ENCODE data around the gene MSMO1. TPM values are rescaled to one million over a fixed set of nuclear protein-coding genes. Genes with fewer than 3 reads are reported as not detected.

Gene MSMO1
- total and polyA plus RNA-seq, 12 donors: 3.7 to 15.1 (median 9.0) TPM

DNA sequence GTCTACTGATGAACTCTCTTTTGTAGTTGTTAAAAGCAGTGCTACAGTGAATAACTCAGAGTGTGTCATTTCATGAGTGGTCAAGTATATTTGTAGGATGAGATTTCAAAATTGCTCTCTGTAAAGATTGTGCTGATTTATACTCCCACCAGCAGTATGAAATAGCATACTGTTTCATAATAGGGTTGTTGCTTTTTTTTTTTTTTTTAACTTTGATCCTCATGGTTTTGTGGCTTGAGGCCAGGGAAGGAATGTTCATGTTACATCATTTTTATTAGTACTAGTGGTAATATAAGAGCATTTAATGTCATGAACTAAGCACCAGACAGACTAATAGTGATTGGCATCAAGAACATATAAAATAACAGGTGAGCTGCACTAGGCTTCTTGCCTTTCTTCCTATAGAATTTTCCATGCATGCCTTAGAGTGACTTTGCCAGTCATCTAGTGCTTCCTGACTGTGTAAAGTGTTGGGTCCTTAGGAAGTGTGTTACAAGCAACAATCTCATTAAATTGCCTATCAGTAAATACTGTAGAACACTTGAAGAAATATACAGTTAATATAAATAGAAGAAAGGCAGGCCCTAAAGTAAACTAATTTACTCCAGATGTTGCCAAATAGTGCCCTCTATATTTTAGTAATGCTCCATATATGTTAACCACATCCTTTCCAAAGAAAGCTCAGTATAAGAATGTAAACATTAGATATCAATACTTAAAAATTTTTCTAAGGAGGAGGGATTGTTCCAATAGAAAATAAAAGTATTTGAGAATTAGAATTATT lies 38.6 kb upstream of the MSMO1 start:
- no peak for DNase-seq
- peak in 1 of 8 donors; percentile 58 for ATAC-seq
- Histone ChIP-seq H3K9me3 (no peaks in the 10 kb centered on the region), H3K4me1 (peaks cover 0 to 21% (median 0%) of the 10 kb centered on the region in 9 donors), H3K27ac (no peak overlapping the region), H3K27me3 (no peaks in the 10 kb centered on the region), H3K36me3 (peaks cover 0 to 6% (median 0%) of the 10 kb centered on the region in 9 donors), H3K4me3 (no peak overlapping the region)
- TF ChIP-seq, protein P1, sequence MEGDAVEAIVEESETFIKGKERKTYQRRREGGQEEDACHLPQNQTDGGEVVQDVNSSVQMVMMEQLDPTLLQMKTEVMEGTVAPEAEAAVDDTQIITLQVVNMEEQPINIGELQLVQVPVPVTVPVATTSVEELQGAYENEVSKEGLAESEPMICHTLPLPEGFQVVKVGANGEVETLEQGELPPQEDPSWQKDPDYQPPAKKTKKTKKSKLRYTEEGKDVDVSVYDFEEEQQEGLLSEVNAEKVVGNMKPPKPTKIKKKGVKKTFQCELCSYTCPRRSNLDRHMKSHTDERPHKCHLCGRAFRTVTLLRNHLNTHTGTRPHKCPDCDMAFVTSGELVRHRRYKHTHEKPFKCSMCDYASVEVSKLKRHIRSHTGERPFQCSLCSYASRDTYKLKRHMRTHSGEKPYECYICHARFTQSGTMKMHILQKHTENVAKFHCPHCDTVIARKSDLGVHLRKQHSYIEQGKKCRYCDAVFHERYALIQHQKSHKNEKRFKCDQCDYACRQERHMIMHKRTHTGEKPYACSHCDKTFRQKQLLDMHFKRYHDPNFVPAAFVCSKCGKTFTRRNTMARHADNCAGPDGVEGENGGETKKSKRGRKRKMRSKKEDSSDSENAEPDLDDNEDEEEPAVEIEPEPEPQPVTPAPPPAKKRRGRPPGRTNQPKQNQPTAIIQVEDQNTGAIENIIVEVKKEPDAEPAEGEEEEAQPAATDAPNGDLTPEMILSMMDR (IDR thresholded peaks at IDR 0.05): no peak
- intact Hi-C loops (cut with DNase I): no loop called here

- no peak for ATAC-seq
- Histone ChIP-seq H3K27me3 (no peaks in the 10 kb centered on the region), H3K4me3 (no peak overlapping the region), H3K4me1 (peaks cover 0 to 27% (median 0%) of the 10 kb centered on the region in 9 donors), H3K9me3 (no peaks in the 10 kb centered on the region), H3K36me3 (peaks cover 0 to 1% (median 0%) of the 10 kb centered on the region in 9 donors), H3K27ac (no peak overlapping the region)
- TF ChIP-seq, protein P1 (IDR thresholded peaks at IDR 0.05): no peak
- intact Hi-C loops (cut with DNase I): no loop called here
- no peak for DNase-seq
These were observed 38.1 kb upstream of the MSMO1 start for GRCh38 chr4:165289423-165289785.

- no peak overlapping the region for H3K27ac ChIP-seq
- no peaks in the 10 kb centered on the region for H3K9me3 ChIP-seq
- intact Hi-C loops (cut with DNase I): no loop called here
- H3K36me3 ChIP-seq: peaks cover 0 to 20% (median 0%) of the 10 kb centered on the region in 9 donors
- WGBS, 2 donors: 94 to 96% methylated on average over 6 of the region's 6 CpGs
- DNase-seq: no peak
- TF ChIP-seq, protein P1 (IDR thresholded peaks at IDR 0.05): no peak
- ATAC-seq: no peak
- H3K4me1 ChIP-seq: peaks cover 0 to 32% (median 0%) of the 10 kb centered on the region in 9 donors
- no peak overlapping the region for H3K4me3 ChIP-seq
- H3K27me3 ChIP-seq: no peaks in the 10 kb centered on the region
These were observed 34.4 kb upstream of the MSMO1 start for GRCh38 chr4:165293061-165293460.

DNA sequence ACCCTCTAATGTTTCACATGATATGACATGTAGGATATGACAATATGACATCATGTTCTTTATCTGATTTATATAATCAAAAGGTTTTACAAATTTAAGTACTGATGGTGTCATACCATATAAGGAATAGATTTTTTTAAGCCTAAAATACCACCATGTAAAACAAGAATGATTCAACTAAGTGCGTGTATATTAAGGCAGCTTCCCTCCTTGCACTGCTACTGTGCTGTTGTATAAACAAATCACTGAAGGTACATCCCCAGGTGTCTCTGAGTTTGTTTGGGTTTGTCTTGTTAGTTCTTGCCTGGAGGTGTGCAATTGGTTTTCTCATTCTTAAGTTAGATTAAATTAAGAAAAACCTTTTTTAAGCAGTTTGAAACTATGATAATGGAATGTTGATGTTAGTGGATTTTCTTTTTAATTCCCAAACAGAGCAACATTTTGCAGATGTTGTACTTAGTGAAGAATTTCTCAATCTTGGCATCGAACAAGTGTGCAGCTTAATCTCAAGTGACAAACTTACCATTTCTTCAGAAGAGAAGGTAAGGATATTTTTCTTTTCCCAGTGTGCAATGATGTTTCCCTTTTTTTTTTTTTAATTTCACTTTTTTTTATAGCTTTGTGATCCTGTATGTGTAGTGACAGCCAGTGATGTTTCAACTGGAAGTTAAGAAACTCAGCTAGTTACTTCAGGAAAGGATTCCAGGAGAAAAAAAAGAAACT lies 33.4 kb upstream of the MSMO1 start:
- Histone ChIP-seq H3K27ac (peak overlapping the region in 1 of 10 donors; percentile 16), H3K27me3 (no peaks in the 10 kb centered on the region), H3K9me3 (no peaks in the 10 kb centered on the region), H3K4me3 (no peak overlapping the region), H3K4me1 (peaks cover 0 to 22% (median 0%) of the 10 kb centered on the region in 9 donors), H3K36me3 (peaks cover 0 to 28% (median 0%) of the 10 kb centered on the region in 9 donors)
- 76 to 90% methylated on average over 2 of the region's 2 CpGs for WGBS, 2 donors
- TF ChIP-seq, protein P1 (IDR thresholded peaks at IDR 0.05): no peak
- ATAC-seq (no peak), DNase-seq (no peak)
- intact Hi-C loops (cut with DNase I): no loop called here
